Endothelial cell of umbilical vein (primary cell): ENCODE results near the gene SERPINA5. TPM values are rescaled to one million over a fixed set of nuclear protein-coding genes. Genes with fewer than 3 reads are reported as not detected.

ENCODE experiments used
- BruUV-seq: library from RNA; stranded (reverse); fragments of 400-500 nt; replicated peaks from 2 replicates; lab custom pipeline; 2021; lab: Mats Ljungman, UMichigan
- CTCF ChIA-PET: fragments of 300-600, 350-600 bp; sonication (Branson Sonifier 250); formaldehyde crosslinking; loops from one replicate; lab custom pipeline; 2021; ENCODE audit warnings: antibody characterized with exemption, inconsistent platforms; lab: Charles Lee
- POLR2A ChIA-PET: fragments of 300-600, 350-600 bp; sonication (Branson Sonifier 250); formaldehyde crosslinking; loops from one replicate; lab custom pipeline; 2021; ENCODE audit warnings: antibody characterized with exemption, inconsistent platforms; lab: Charles Lee
- DNase-seq: peaks from one replicate; pipeline ENCODE4 v3.0.0-alpha.2; 2011; ENCODE audit warnings: low read depth, low spot score
- FAIRE-seq: peaks from 2 replicates; lab custom pipeline; 2011; peaks lifted over from hg19 to GRCh38; lab: Jason Lieb, UNC
- H2AFZ ChIP-seq: 2 replicates; pipeline ENCODE4 v1.6.0; 2012; ENCODE audit warnings: low read depth, low read length, control low read depth, inconsistent platforms
- H3K27ac ChIP-seq: 2 replicates; pipeline ENCODE4 v1.5.1; 2011; ENCODE audit warnings: low read depth, mild to moderate bottlenecking, control low read depth, low read length, moderate library complexity; ENCODE audit not compliant: insufficient read depth
- H3K27me3 ChIP-seq, 2 experiments: 2 replicates each; pipeline versions ENCODE4 v1.6.0 to v1.6.1; 2011; ENCODE audit warnings: low read length in 2 of 2, mixed read lengths in 1 of 2; ENCODE audit not compliant: control insufficient read depth in 2 of 2, insufficient read depth in 2 of 2
- H3K36me3 ChIP-seq, 2 experiments: 2 replicates in 1 of 2; 3 replicates in 1 of 2; pipeline ENCODE4 v1.5.1; 2011; ENCODE audit warnings: low read length in 2 of 2, mild to moderate bottlenecking in 1 of 2, moderate library complexity in 1 of 2; ENCODE audit not compliant: control insufficient read depth in 2 of 2, insufficient read depth in 2 of 2; ENCODE audit errors: extremely low read depth in 1 of 2
- H3K4me1 ChIP-seq: 3 replicates; pipeline ENCODE4 v1.5.1; 2011; ENCODE audit warnings: mild to moderate bottlenecking, low read length; ENCODE audit not compliant: control insufficient read depth, insufficient read depth; ENCODE audit errors: extremely low read depth
- H3K4me2 ChIP-seq: 2 replicates; pipeline ENCODE4 v1.6.1; 2011; ENCODE audit warnings: low read length, control low read depth, mixed read lengths; ENCODE audit not compliant: insufficient read depth
- H3K4me3 ChIP-seq, 3 experiments: fragments of 200-600 bp in 1 of 3; sonication (generic), shearing (Covaris generic) in 1 of 3; replicated peaks in 1 of 3; 2 replicates each; pipeline ENCODE4 v1.5.1; 2011 to 2016; ENCODE audit warnings: control low read depth in 3 of 3, low read length in 3 of 3, mild to moderate bottlenecking in 2 of 3, inconsistent platforms in 1 of 3, low read depth in 1 of 3, moderate library complexity in 1 of 3; ENCODE audit not compliant: insufficient read depth in 1 of 3
- H3K79me2 ChIP-seq: 2 replicates; pipeline ENCODE4 v1.6.0; 2012; ENCODE audit warnings: low read length, inconsistent platforms; ENCODE audit not compliant: control insufficient read depth, insufficient read depth
- H3K9ac ChIP-seq: replicated peaks from 2 replicates; pipeline ENCODE3; 2011; ENCODE audit warnings: low read length, control low read depth; ENCODE audit not compliant: insufficient read depth; ENCODE audit errors: extremely low read depth
- H3K9me1 ChIP-seq: replicated peaks from 3 replicates; pipeline ENCODE4 v1.6.0; 2011; ENCODE audit warnings: mild to moderate bottlenecking, low read length; ENCODE audit not compliant: control insufficient read depth, insufficient read depth; ENCODE audit errors: extremely low read depth
- H3K9me3 ChIP-seq: replicated peaks from 2 replicates; pipeline ENCODE4 v1.5.1; 2012; ENCODE audit warnings: low read length, inconsistent platforms; ENCODE audit not compliant: control insufficient read depth, insufficient read depth
- H4K20me1 ChIP-seq: replicated peaks from 2 replicates; pipeline ENCODE3; 2011; ENCODE audit warnings: mild to moderate bottlenecking, low read length; ENCODE audit not compliant: control insufficient read depth, insufficient read depth; ENCODE audit errors: extremely low read depth
- CTCF ChIP-seq, 2 donors: IDR thresholded peaks; 1 replicate in 1 of 2; 2 replicates in 1 of 2; pipeline ENCODE4 v1.5.1; 2011; ENCODE audit warnings: low read length in 2 of 2, mild to moderate bottlenecking in 2 of 2, moderate library complexity in 2 of 2, control low read depth in 1 of 2, inconsistent platforms in 1 of 2, low read depth in 1 of 2; ENCODE audit not compliant: insufficient read depth in 1 of 2; ENCODE audit errors: extremely low read depth in 1 of 2
- EZH2 ChIP-seq: IDR thresholded peaks from 2 replicates; pipeline ENCODE4 v1.6.1; 2012; ENCODE audit warnings: borderline replicate concordance, low read depth, mild to moderate bottlenecking, moderate library complexity, low read length, inconsistent platforms; ENCODE audit not compliant: severe bottlenecking
- FOS ChIP-seq: IDR thresholded peaks from 2 replicates; pipeline ENCODE4 v1.6.1; 2011; ENCODE audit warnings: mild to moderate bottlenecking, low read length, moderate library complexity, borderline replicate concordance; ENCODE audit not compliant: insufficient read depth
- GATA2 ChIP-seq: IDR thresholded peaks from 2 replicates; pipeline ENCODE4 v1.7.0; 2011; ENCODE audit warnings: low read depth, mild to moderate bottlenecking, moderate library complexity, mixed read lengths, low read length; ENCODE audit not compliant: insufficient read length, insufficient read depth
- JUN ChIP-seq: IDR thresholded peaks from 2 replicates; pipeline ENCODE4 v1.6.1; 2011; ENCODE audit warnings: borderline replicate concordance, low read depth; ENCODE audit not compliant: insufficient read length, insufficient read depth
- MAX ChIP-seq: IDR thresholded peaks from 2 replicates; pipeline ENCODE4 v1.6.1; 2011; ENCODE audit not compliant: insufficient read depth, insufficient read length
- MYC ChIP-seq: IDR thresholded peaks from one replicate; pipeline ENCODE4 v1.6.1; 2011; ENCODE audit warnings: mild to moderate bottlenecking, low read depth, low read length
- POLR2A ChIP-seq: IDR thresholded peaks from 2 replicates; pipeline ENCODE4 v1.6.1; 2012; ENCODE audit warnings: low read depth, mild to moderate bottlenecking, control low read depth, low read length
- POLR2AphosphoS5 ChIP-seq: IDR thresholded peaks from 2 replicates; pipeline ENCODE4 v1.6.1; 2012; ENCODE audit warnings: low read depth, mild to moderate bottlenecking, control low read depth, low read length, moderate library complexity; ENCODE audit not compliant: insufficient read depth
- dilution Hi-C: fragments of 300-500 bp; cut with MboI; formaldehyde crosslinking; loops from one replicate; pipeline ENCODE4 v1.15.0; 2019; ENCODE audit warnings: low sequenced_read_pairs; ENCODE audit not compliant: extremely low pct_ligation_motif_present
- intact Hi-C: fragments of 100-400 bp; cut with micrococcal nuclease; formaldehyde crosslinking; loops from one replicate; pipeline ENCODE4 v1.10.0; 2022
- polyA plus RNA-seq, 4 experiments: library from polyadenylated mRNA; depleted of rRNA in 3 of 4; stranded (reverse) in 3 of 4; unstranded in 1 of 4; fragments of >200 nt; gene quantifications; 2 replicates each; pipeline versions ENCODE4 v1.2.1 to v1.2.3, GENCODE V29; 2011 to 2012; ENCODE audit warnings: missing spikeins in 1 of 4
- total RNA-seq: library from RNA; stranded (reverse); gene quantifications from 2 replicates; pipeline ENCODE4 v1.2.3, GENCODE V29; 2021

The SERPINA5 gene
- total and polyA plus RNA-seq, 2 donors (not counting 3 experiments of a cell fraction or from before 2014, with no cell fraction given): 0.12 TPM; not detected in 1

- H3K9me3 ChIP-seq: no peaks in the 10 kb centered on the region
- CTCF ChIA-PET: interaction anchor here (1.2 kb wide), 1 partner anchor 90 kb away, joined by 4 read pairs; no protein-coding TSS in a partner anchor
Observed at GRCh38 chr14:94638339-94638738, 57.1 kb downstream of the SERPINA5 start.

More at GRCh38 chr14:94638339-94638738, 57.1 kb downstream of the SERPINA5 start:
- TF ChIP-seq MAX: no peak
- no peak for TF ChIP-seq GATA2
- TF ChIP-seq EZH2: no peak
- TF ChIP-seq JUN: no peak
- TF ChIP-seq MYC: no peak
- no peak for TF ChIP-seq CTCF (IDR thresholded peaks at IDR 0.05; ENCODE audit: extremely low read depth in 1 of 2, insufficient read depth in 1 of 2, low read depth in 1 of 2, low read length in 2 of 2)
- TF ChIP-seq FOS: no peak
- TF ChIP-seq POLR2A: no peak
- TF ChIP-seq POLR2AphosphoS5: no peak
- Histone ChIP-seq H3K9me1 (no peaks in the 10 kb centered on the region), H3K27me3 (no peaks in the 10 kb centered on the region), H3K36me3 (no peaks in the 10 kb centered on the region), H2AFZ (no peak overlapping the region), H4K20me1 (no peaks in the 10 kb centered on the region), H3K4me1 (no peaks in the 10 kb centered on the region), H3K9ac (no peak overlapping the region), H3K4me2 (no peak overlapping the region), H3K79me2 (no peaks in the 10 kb centered on the region), H3K4me3 (no peak overlapping the region), H3K27ac (no peak overlapping the region)
- FAIRE-seq: no peak
- no TSS peak for BruUV-seq
- dilution Hi-C loops: no loop called here
- POLR2A ChIA-PET: no interaction called here
- intact Hi-C loops: no loop called here
- DNase-seq: no peak
